GM19099 (cell line): ENCODE data around the gene PWWP2B.

ENCODE experiments used
- POLR2A ChIP-seq: IDR thresholded peaks from 3 replicates; pipeline ENCODE4 v1.6.1; 2011; ENCODE audit warnings: low read depth; ENCODE audit not compliant: insufficient read length; ENCODE audit errors: extremely low read depth

PWWP2B gene

GRCh38 chr10:132386419-132386831 lies 10.6 kb upstream of the PWWP2B start:
- TF ChIP-seq POLR2A = no peak

- TF ChIP-seq POLR2A = no peak
Measured at GRCh38 chr10:132387764-132388210, 9.2 kb upstream of the PWWP2B start.

- TF ChIP-seq POLR2A = no peak
Measured at GRCh38 chr10:132388891-132389432, 8.0 kb upstream of the PWWP2B start.

GRCh38 chr10:132389433-132390169 lies 7.4 kb upstream of the PWWP2B start:
- TF ChIP-seq POLR2A = no peak

- TF ChIP-seq POLR2A = no peak
Measured at GRCh38 chr10:132390170-132390920, 6.7 kb upstream of the PWWP2B start.

GRCh38 chr10:132390921-132391675 lies 5.9 kb upstream of the PWWP2B start:
- no peak for TF ChIP-seq POLR2A

- no peak for TF ChIP-seq POLR2A
Measured at GRCh38 chr10:132391676-132392020, 5.4 kb upstream of the PWWP2B start.

- TF ChIP-seq POLR2A = no peak
Measured at GRCh38 chr10:132392184-132392800, 4.7 kb upstream of the PWWP2B start.

GRCh38 chr10:132392811-132393694 lies 3.9 kb upstream of the PWWP2B start:
- no peak for TF ChIP-seq POLR2A

- no peak for TF ChIP-seq POLR2A
Measured at GRCh38 chr10:132393695-132394181, 3.3 kb upstream of the PWWP2B start.

- no peak for TF ChIP-seq POLR2A
Measured at GRCh38 chr10:132394201-132394811, 2.7 kb upstream of the PWWP2B start.

- TF ChIP-seq POLR2A = no peak
Measured at GRCh38 chr10:132394936-132395703, 1.9 kb upstream of the PWWP2B start.
